ENCODE results near the gene BANP.
"Not testable (repeated sequence)": the region's sequence is repeated elsewhere in the genome, so short reads cannot be mapped to it uniquely, and the experiment has no call there.

GRCh38 chr16:88036640-88036996, 85.4 kb downstream of the BANP start:
- TF ChIP-seq USF2 (IDR thresholded peaks at IDR 0.05; ENCODE audit: low read length); JUN (IDR thresholded peaks at IDR 0.05; ENCODE audit: low read depth, low read length); SUZ12 (IDR thresholded peaks at IDR 0.05; ENCODE audit: low read length); SIN3A (conservative IDR thresholded peaks at IDR 0.05 in 1 of 2, IDR thresholded peaks at IDR 0.05 in 1 of 2; ENCODE audit: low read depth in 1 of 2, low read length in 2 of 2); CTCF (IDR thresholded peaks at IDR 0.05; ENCODE audit: control extremely low read depth in 1 of 3, insufficient read depth in 1 of 3, low read depth in 1 of 3, low read length in 3 of 3); POLR2AphosphoS5 (IDR thresholded peaks at IDR 0.05; ENCODE audit: low read depth, low read length); BCL11A (IDR thresholded peaks at IDR 0.05; ENCODE audit: low read depth in 2 of 2, low read length in 2 of 2); ZNF274 (IDR thresholded peaks at IDR 0.05; ENCODE audit: borderline replicate concordance, extremely low read depth, low read length); TBP (IDR thresholded peaks at IDR 0.05; ENCODE audit: low read depth, low read length); EP300 (IDR thresholded peaks at IDR 0.05; ENCODE audit: borderline replicate concordance in 1 of 2, low read depth in 2 of 2, low read length in 2 of 2); TAF1 (IDR thresholded peaks at IDR 0.05; ENCODE audit: low read depth, low read length); CHD2 (IDR thresholded peaks at IDR 0.05; ENCODE audit: low read length): not testable (repeated sequence)
